Neural cell (in vitro differentiated cells): Measurements from ENCODE around the gene CWC27. TPM values are rescaled to one million over a fixed set of nuclear protein-coding genes. Genes with fewer than 3 reads are reported as not detected.

Experiments
- H2AFZ ChIP-seq: fragments of 200-600, 300-800 bp; sonication (generic), shearing (Covaris generic); 2 replicates; pipeline ENCODE4 v1.6.0; 2014; ENCODE audit warnings: low read depth, mild to moderate bottlenecking, antibody characterized with exemption, low read length, moderate library complexity
- H3F3A ChIP-seq: fragments of 200-600 bp; shearing (Covaris generic); 2 replicates; pipeline ENCODE4 v1.6.1; 2016; ENCODE audit warnings: mild to moderate bottlenecking, moderate library complexity, mixed read lengths, antibody characterized with exemption, low read length; ENCODE audit not compliant: insufficient read depth, poor library complexity, severe bottlenecking
- H3K27ac ChIP-seq: fragments of 200-600, 300-800 bp; sonication (generic), shearing (Covaris generic); 2 replicates; pipeline ENCODE4 v1.5.1; 2014; ENCODE audit warnings: mild to moderate bottlenecking, low read length, moderate library complexity
- H3K27me3 ChIP-seq: fragments of 300-800, 200-600 bp; sonication (generic), shearing (Covaris generic); 2 replicates; pipeline ENCODE4 v1.6.0; 2014; ENCODE audit warnings: mild to moderate bottlenecking, low read depth, low read length, moderate library complexity; ENCODE audit not compliant: insufficient read depth
- H3K36me3 ChIP-seq: fragments of 300-800, 200-600 bp; sonication (generic), shearing (Covaris generic); 2 replicates; pipeline ENCODE4 v1.5.1; 2014; ENCODE audit warnings: mild to moderate bottlenecking, antibody characterized with exemption, low read length, moderate library complexity; ENCODE audit not compliant: insufficient read depth
- H3K4me2 ChIP-seq: fragments of 300-800, 200-600 bp; sonication (generic), shearing (Covaris generic); 2 replicates; pipeline ENCODE4 v1.6.0; 2014; ENCODE audit warnings: mild to moderate bottlenecking, low read length
- H3K4me3 ChIP-seq: fragments of 300-800, 200-600 bp; sonication (generic), shearing (Covaris generic); 2 replicates; pipeline ENCODE4 v1.5.1; 2014; ENCODE audit warnings: mild to moderate bottlenecking, low read length, moderate library complexity
- H3K79me2 ChIP-seq: fragments of 200-600 bp; shearing (Covaris generic); replicated peaks from 2 replicates; pipeline ENCODE4 v1.6.0; 2014; ENCODE audit warnings: mild to moderate bottlenecking, low read length, moderate library complexity; ENCODE audit not compliant: insufficient read depth
- H3K9ac ChIP-seq: fragments of 300-800, 200-600 bp; sonication (generic), shearing (Covaris generic); 2 replicates; pipeline ENCODE4 v1.6.1; 2016; ENCODE audit warnings: mild to moderate bottlenecking, low read length, mixed read lengths
- H3K9me2 ChIP-seq: fragments of 200-600 bp; shearing (Covaris generic); 2 replicates; pipeline ENCODE4 v1.6.1; 2016; ENCODE audit warnings: mild to moderate bottlenecking, low read length, mixed read lengths; ENCODE audit not compliant: insufficient read depth
- H3K9me3 ChIP-seq: fragments of 200-600, 300-800 bp; sonication (generic), shearing (Covaris generic); 2 replicates; pipeline ENCODE4 v1.6.1; 2016; ENCODE audit warnings: mild to moderate bottlenecking, mixed run types, low read length, moderate library complexity, mixed read lengths
- H4K20me1 ChIP-seq: fragments of 200-600 bp; shearing (Covaris generic); 2 replicates; pipeline ENCODE4 v1.6.1; 2016; ENCODE audit warnings: mild to moderate bottlenecking, mixed run types; ENCODE audit not compliant: insufficient read depth
- CTCF ChIP-seq: fragments of 450-650 bp; IDR thresholded peaks from 2 replicates; pipeline ENCODE4 v1.5.1; 2014; ENCODE audit warnings: antibody characterized with exemption, mild to moderate bottlenecking, moderate library complexity; ENCODE audit not compliant: poor library complexity, severe bottlenecking
- EP300 ChIP-seq: fragments of 450-650 bp; conservative IDR thresholded peaks from 2 replicates; pipeline ENCODE4 v1.6.1; 2014; ENCODE audit warnings: antibody characterized with exemption, mild to moderate bottlenecking, moderate library complexity; ENCODE audit not compliant: poor library complexity, severe bottlenecking
- EZH2 ChIP-seq: fragments of 200-600, 300-800 bp; shearing (Covaris generic), sonication (generic); IDR thresholded peaks from 2 replicates; pipeline ENCODE4 v1.6.1; 2014; ENCODE audit warnings: antibody characterized with exemption, low read length, borderline replicate concordance, mild to moderate bottlenecking; ENCODE audit not compliant: insufficient read depth, poor library complexity, severe bottlenecking
- MXI1 ChIP-seq: fragments of 450-650 bp; conservative IDR thresholded peaks from 2 replicates; pipeline ENCODE4 v1.6.1; 2014; ENCODE audit warnings: antibody characterized with exemption, mild to moderate bottlenecking; ENCODE audit not compliant: poor library complexity, severe bottlenecking
- POLR2AphosphoS5 ChIP-seq: IDR thresholded peaks from 2 replicates; pipeline ENCODE4 v1.6.1; 2012
- RAD21 ChIP-seq: fragments of 450-650 bp; conservative IDR thresholded peaks from 2 replicates; pipeline ENCODE4 v1.6.1; 2014; ENCODE audit warnings: antibody characterized with exemption, mild to moderate bottlenecking, moderate library complexity
- REST ChIP-seq: IDR thresholded peaks from 2 replicates; pipeline ENCODE4 v1.6.1; 2012; ENCODE audit warnings: borderline replicate concordance
- SMC3 ChIP-seq: fragments of 450-650 bp; conservative IDR thresholded peaks from 2 replicates; pipeline ENCODE4 v1.6.1; 2014; ENCODE audit warnings: antibody characterized with exemption, mild to moderate bottlenecking, moderate library complexity; ENCODE audit not compliant: poor library complexity
- TAF1 ChIP-seq: IDR thresholded peaks from 2 replicates; pipeline ENCODE4 v1.6.1; 2012; ENCODE audit warnings: low read depth
- polyA plus RNA-seq: library from polyadenylated mRNA; depleted of rRNA; stranded (reverse); fragments of >200 nt; gene quantifications from 2 replicates; pipeline ENCODE4 v1.2.3, GENCODE V29; 2014

CWC27 gene
- polyA plus RNA-seq, 1 donor from 2014 or later = 26.2 TPM

- TF ChIP-seq EZH2 (no peak), REST (no peak)
- H3K27me3 ChIP-seq = no peaks in the 10 kb centered on the region
- H3K4me2 ChIP-seq = no peak overlapping the region
- no peaks in the 10 kb centered on the region for H3K9me3 ChIP-seq
- no peaks in the 10 kb centered on the region for H3K79me2 ChIP-seq
- H3K27ac ChIP-seq = no peak overlapping the region
- no peak overlapping the region for H2AFZ ChIP-seq
- no peaks in the 10 kb centered on the region for H3K36me3 ChIP-seq
- H3K9ac ChIP-seq = no peak overlapping the region
- no peaks in the 10 kb centered on the region for H4K20me1 ChIP-seq
- no peaks in the 10 kb centered on the region for H3F3A ChIP-seq
- H3K9me2 ChIP-seq = no peaks in the 10 kb centered on the region
- no peak overlapping the region for H3K4me3 ChIP-seq
Observed at GRCh38 chr5:65050140-65050539, 281.4 kb downstream of the CWC27 start.

- no peaks in the 10 kb centered on the region for H3K79me2 ChIP-seq
- H4K20me1 ChIP-seq = no peaks in the 10 kb centered on the region
- H3K36me3 ChIP-seq = no peaks in the 10 kb centered on the region
- no peak overlapping the region for H3K4me2 ChIP-seq
- TF ChIP-seq SMC3 (no peak), POLR2AphosphoS5 (no peak), REST (no peak), EZH2 (no peak), MXI1 (no peak), EP300 (no peak), CTCF (no peak), RAD21 (no peak), TAF1 (no peak)
- H2AFZ ChIP-seq = no peak overlapping the region
- H3K9me2 ChIP-seq = no peaks in the 10 kb centered on the region
- no peak overlapping the region for H3K4me3 ChIP-seq
- H3K9ac ChIP-seq = no peak overlapping the region
- H3F3A ChIP-seq = no peaks in the 10 kb centered on the region
- H3K27ac ChIP-seq = no peak overlapping the region
- H3K27me3 ChIP-seq = no peaks in the 10 kb centered on the region
- H3K9me3 ChIP-seq = no peaks in the 10 kb centered on the region
Observed at GRCh38 chr5:65050826-65051498, 282.2 kb downstream of the CWC27 start.
